ENCODE measurements around the gene HACD2. TPM values are rescaled to one million over a fixed set of nuclear protein-coding genes. Genes with fewer than 3 reads are reported as not detected.
A peak's percentile ranks its signal among the peaks of the same experiment; 100 is the strongest.
"Not testable (repeated sequence)": the region's sequence is repeated elsewhere in the genome, so short reads cannot be mapped to it uniquely, and the experiment has no call there.

Gene HACD2
- total and polyA plus RNA-seq, 8 donors = 5.3 to 36.0 (median 14.4) TPM

- no peaks in the 10 kb centered on the region for H3K4me1 ChIP-seq
- no peaks in the 10 kb centered on the region for H3K27me3 ChIP-seq
- DNase-seq = no peak
- TF ChIP-seq EP300 (IDR thresholded peaks at IDR 0.05) (no peak), POLR2AphosphoS5 (IDR thresholded peaks at IDR 0.05) (no peak), POLR2A (IDR thresholded peaks at IDR 0.05) (no peak), CTCF (IDR thresholded peaks at IDR 0.05) (no peak)
- WGBS, 5 donors = 68 to 86% (median 76%) methylated on average over 5 of the region's 5 CpGs
- H3K27ac ChIP-seq = peak overlapping the region in 2 of 5 donors; percentile 15 to 27
- H3K36me3 ChIP-seq = peaks cover 0 to 25% (median 12%) of the 10 kb centered on the region in 4 donors
- intact Hi-C loops (cut with DNase I; ENCODE audit: low total_unique reads) = loop anchor here (5.0 kb wide), 1 partner anchor 161 kb away; no protein-coding TSS in a partner anchor
- no peaks in the 10 kb centered on the region for H3K9me3 ChIP-seq
- H3K4me3 ChIP-seq = no peak overlapping the region
These were observed 96.1 kb downstream of the HACD2 start for GRCh38 chr3:123488645-123489347.

- H3K4me3 ChIP-seq, H3K4me1 ChIP-seq, H3K27ac ChIP-seq, H3K9me3 ChIP-seq, DNase-seq, H3K27me3 ChIP-seq: not testable (repeated sequence)
- intact Hi-C loops (cut with DNase I; ENCODE audit: low total_unique reads) = loop anchor here (5.0 kb wide), 1 partner anchor 160 kb away; no protein-coding TSS in a partner anchor
- peaks cover 0 to 13% (median 11%) of the 10 kb centered on the region in 4 donors for H3K36me3 ChIP-seq
- WGBS, 5 donors = 70 to 78% (median 76%) methylated on average over 8 of the region's 8 CpGs
These were observed 97.8 kb downstream of the HACD2 start for GRCh38 chr3:123487063-123487462.

- no peak overlapping the region for H3K4me3 ChIP-seq
- intact Hi-C loops (cut with DNase I; ENCODE audit: low total_unique reads) = loop anchor here (5.0 kb wide), 1 partner anchor 159 kb away; no protein-coding TSS in a partner anchor
- whole genome bisulfite sequencing, 5 donors = 84 to 94% (median 87%) methylated on average over 5 to 7 of the region's 7 CpGs
- H3K27me3 ChIP-seq = peaks cover 0 to 6% (median 0%) of the 10 kb centered on the region in 3 donors
- peaks cover 0 to 12% (median 10%) of the 10 kb centered on the region in 4 donors for H3K36me3 ChIP-seq
- H3K9me3 ChIP-seq = no peaks in the 10 kb centered on the region
- TF ChIP-seq POLR2A (IDR thresholded peaks at IDR 0.05) = no peak
- no peak for TF ChIP-seq EP300 (IDR thresholded peaks at IDR 0.05)
- TF ChIP-seq CTCF (IDR thresholded peaks at IDR 0.05) = no peak
- TF ChIP-seq POLR2AphosphoS5 (IDR thresholded peaks at IDR 0.05) = no peak
- no peaks in the 10 kb centered on the region for H3K4me1 ChIP-seq
- no peak for DNase-seq
- no peak overlapping the region for H3K27ac ChIP-seq
These were observed 98.4 kb downstream of the HACD2 start for GRCh38 chr3:123486460-123486859.

- Histone ChIP-seq H3K9me3 (no peaks in the 10 kb centered on the region), H3K4me3 (no peak overlapping the region), H3K27ac (no peak overlapping the region), H3K4me1 (no peaks in the 10 kb centered on the region), H3K27me3 (peaks cover 0 to 6% (median 0%) of the 10 kb centered on the region in 3 donors), H3K36me3 (peaks cover 0 to 3% (median 3%) of the 10 kb centered on the region in 4 donors)
- intact Hi-C loops (cut with DNase I; ENCODE audit: low total_unique reads) = loop anchor here (5.0 kb wide), 1 partner anchor 158 kb away; no protein-coding TSS in a partner anchor
- 79 to 86% (median 83%) methylated on average over 4 of the region's 4 CpGs for WGBS, 5 donors
- no peak for DNase-seq
- TF ChIP-seq CTCF (IDR thresholded peaks at IDR 0.05) (no peak), POLR2AphosphoS5 (IDR thresholded peaks at IDR 0.05) (no peak), EP300 (IDR thresholded peaks at IDR 0.05) (no peak), POLR2A (IDR thresholded peaks at IDR 0.05) (no peak)
These were observed 99.3 kb downstream of the HACD2 start for GRCh38 chr3:123485551-123485950.

- WGBS, 5 donors = 77 to 96% (median 85%) methylated on average over 5 to 6 of the region's 6 CpGs; no CpG with 5 or more reads in 1 of the 5 donors
- intact Hi-C loops (cut with DNase I; ENCODE audit: low total_unique reads) = no loop called here
These were observed 101.7 kb downstream of the HACD2 start for GRCh38 chr3:123483146-123483545.

More at GRCh38 chr3:123483146-123483545, 101.7 kb downstream of the HACD2 start:
- no peak for TF ChIP-seq EP300 (IDR thresholded peaks at IDR 0.05)
- no peak for TF ChIP-seq POLR2AphosphoS5 (IDR thresholded peaks at IDR 0.05)
- TF ChIP-seq CTCF (IDR thresholded peaks at IDR 0.05) = no peak
- TF ChIP-seq POLR2A (IDR thresholded peaks at IDR 0.05) = no peak
- Histone ChIP-seq H3K27me3 (peaks cover 0 to 6% (median 0%) of the 10 kb centered on the region in 3 donors), H3K4me3 (no peak overlapping the region), H3K27ac (no peak overlapping the region), H3K4me1 (no peaks in the 10 kb centered on the region), H3K36me3 (no peaks in the 10 kb centered on the region), H3K9me3 (no peaks in the 10 kb centered on the region)
- DNase-seq = no peak

All from stomach (tissue), 9 donors.